Retinal pigment epithelial cell (primary cell): ENCODE measurements around the gene MDN1.

Experiments
- DNase-seq: peaks from one replicate; pipeline ENCODE4 v3.0.0-alpha.2; 2010; ENCODE audit warnings: low read depth
- H3K4me3 ChIP-seq: 2 replicates; pipeline ENCODE4 v1.5.1; 2011; ENCODE audit warnings: mild to moderate bottlenecking, low read length, control low read depth, moderate library complexity
- CTCF ChIP-seq: conservative IDR thresholded peaks from 2 replicates; pipeline ENCODE4 v1.5.1; 2011; ENCODE audit warnings: low read depth, low read length, control low read depth, inconsistent platforms

MDN1 gene

GRCh38 chr6:89723046-89723445 is 96.5 kb downstream of the MDN1 start:
- TF ChIP-seq CTCF: no peak
- H3K4me3 ChIP-seq: no peak overlapping the region
- no peak for DNase-seq

GRCh38 chr6:89716532-89716931 is 103.1 kb downstream of the MDN1 start:
- TF ChIP-seq CTCF: no peak
- H3K4me3 ChIP-seq: no peak overlapping the region
- DNase-seq: no peak

- no peak for TF ChIP-seq CTCF
Observed at GRCh38 chr6:89711801-89712200, 107.8 kb downstream of the MDN1 start.

GRCh38 chr6:89708316-89708715 is 111.3 kb downstream of the MDN1 start:
- no peak for DNase-seq
- no peak overlapping the region for H3K4me3 ChIP-seq
- no peak for TF ChIP-seq CTCF

More at GRCh38 chr6:89711801-89712200, 107.8 kb downstream of the MDN1 start:
- DNase-seq: no peak
- H3K4me3 ChIP-seq: no peak overlapping the region

- H3K4me3 ChIP-seq: no peak overlapping the region
- no peak for DNase-seq
- no peak for TF ChIP-seq CTCF
Observed at GRCh38 chr6:89707766-89708165, 111.8 kb downstream of the MDN1 start.

GRCh38 chr6:89706121-89706520 is 113.5 kb downstream of the MDN1 start:
- no peak overlapping the region for H3K4me3 ChIP-seq
- DNase-seq: no peak
- TF ChIP-seq CTCF: no peak

- TF ChIP-seq CTCF: no peak
- no peak overlapping the region for H3K4me3 ChIP-seq
- DNase-seq: no peak
Observed at GRCh38 chr6:89703292-89703691, 116.3 kb downstream of the MDN1 start.
